ENCODE data around the gene CHN1. TPM values are rescaled to one million over a fixed set of nuclear protein-coding genes. Genes with fewer than 3 reads are reported as not detected.

CHN1 gene
- total RNA-seq, 1 donor from 2014 or later: 8.1 TPM

- DNase-seq (ENCODE audit: low read depth in 2 of 2): no peak
Measured at GRCh38 chr2:175011505-175011904, 6.3 kb upstream of the CHN1 start.

GRCh38 chr2:175010848-175011254, 5.7 kb upstream of the CHN1 start:
- DNase-seq (ENCODE audit: low read depth in 2 of 2): peak in 1 of 2 donors; percentile 38

GRCh38 chr2:175009917-175010621, 4.9 kb upstream of the CHN1 start:
- DNase-seq (ENCODE audit: low read depth in 2 of 2): peak in 1 of 2 donors; percentile 40

- no peak for DNase-seq (ENCODE audit: low read depth in 2 of 2)
Measured at GRCh38 chr2:175008801-175009495, 3.8 kb upstream of the CHN1 start.

GRCh38 chr2:175008009-175008408, 2.8 kb upstream of the CHN1 start:
- peak in 1 of 2 donors; percentile 54 for DNase-seq (ENCODE audit: low read depth in 2 of 2)

GRCh38 chr2:175007510-175007909, 2.3 kb upstream of the CHN1 start:
- DNase-seq (ENCODE audit: low read depth in 2 of 2): no peak

- no peak for DNase-seq (ENCODE audit: low read depth in 2 of 2)
Measured at GRCh38 chr2:175006281-175006680, 1.1 kb upstream of the CHN1 start.

GRCh38 chr2:175005733-175006264, 618 bp upstream of the CHN1 start:
- no peak for DNase-seq (ENCODE audit: low read depth in 2 of 2)

GRCh38 chr2:175004730-175004979, 526 bp downstream of the CHN1 start:
- no peak for DNase-seq (ENCODE audit: low read depth in 2 of 2)

GRCh38 chr2:175003875-175004729, 1.1 kb downstream of the CHN1 start:
- peak; percentile 7 to 39 for DNase-seq (ENCODE audit: low read depth in 2 of 2)

GRCh38 chr2:175002547-175003274, 2.5 kb downstream of the CHN1 start:
- DNase-seq (ENCODE audit: low read depth in 2 of 2): no peak

GRCh38 chr2:175001566-175001965, 3.6 kb downstream of the CHN1 start:
- DNase-seq (ENCODE audit: low read depth in 2 of 2): no peak

- DNase-seq (ENCODE audit: low read depth in 2 of 2): peak in 1 of 2 donors; percentile 61
Measured at GRCh38 chr2:174997110-174997509, 8.1 kb downstream of the CHN1 start.

- no peak for DNase-seq (ENCODE audit: low read depth in 2 of 2)
Measured at GRCh38 chr2:174996622-174997021, 8.6 kb downstream of the CHN1 start.

- no peak for DNase-seq (ENCODE audit: low read depth in 2 of 2)
Measured at GRCh38 chr2:174994381-174994780, 10.8 kb downstream of the CHN1 start.

- no peak for DNase-seq (ENCODE audit: low read depth in 2 of 2)
Measured at GRCh38 chr2:174992886-174993285, 12.3 kb downstream of the CHN1 start.

- DNase-seq (ENCODE audit: low read depth in 2 of 2): peak; percentile 39 to 56
Measured at GRCh38 chr2:174985614-174986013, 19.6 kb downstream of the CHN1 start.

- no peak for DNase-seq (ENCODE audit: low read depth in 2 of 2)
Measured at GRCh38 chr2:174984561-174984960, 20.6 kb downstream of the CHN1 start.

- DNase-seq (ENCODE audit: low read depth in 2 of 2): no peak
Measured at GRCh38 chr2:174981331-174981730, 23.9 kb downstream of the CHN1 start.

- no peak for DNase-seq (ENCODE audit: low read depth in 2 of 2)
Measured at GRCh38 chr2:174979996-174980395, 25.2 kb downstream of the CHN1 start.

GRCh38 chr2:174977364-174977763, 27.8 kb downstream of the CHN1 start:
- DNase-seq (ENCODE audit: low read depth in 2 of 2): no peak
